Measurements from ENCODE around the gene ATAD1.

ATAD1 gene

DNA sequence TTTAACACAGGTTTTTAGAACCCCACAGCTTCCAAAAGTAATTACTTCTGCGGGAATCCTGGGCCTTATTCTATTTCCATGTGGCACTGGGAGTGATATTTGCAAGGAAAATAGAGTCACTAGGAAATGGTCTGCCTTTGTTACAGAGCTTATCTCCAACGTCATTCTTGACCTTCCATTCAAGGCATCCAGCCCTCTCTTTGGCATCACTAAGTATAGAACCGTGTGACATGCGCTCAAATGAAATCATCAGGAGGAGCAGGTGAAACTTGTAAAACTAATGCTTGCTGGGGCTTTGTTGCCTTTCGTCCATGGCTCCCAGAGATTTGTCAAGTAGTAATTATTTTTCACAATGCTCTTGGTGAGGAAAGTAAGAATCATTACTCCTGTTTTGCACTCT is 84.9 kb downstream of the ATAD1 start:
- H3K23ac ChIP-seq (ENCODE audit: low read length): no peak overlapping the region
- H3K18ac ChIP-seq (ENCODE audit: low read length): no peak overlapping the region
- no CpG with 5 or more reads among the region's 5 CpGs for WGBS (ENCODE audit: extremely low coverage, insufficient coverage, insufficient read length)

GRCh38 chr10:87729940-87730339 is 88.1 kb downstream of the ATAD1 start:
- Histone ChIP-seq H3K79me1 (ENCODE audit: low read length) (no peaks in the 10 kb centered on the region), H2BK120ac (ENCODE audit: insufficient read depth, low read length, poor library complexity) (no peak overlapping the region), H3K9ac (ENCODE audit: low read length) (no peak overlapping the region), H2AFZ (ENCODE audit: insufficient read depth, low read length, poor library complexity) (no peak overlapping the region), H4K91ac (ENCODE audit: low read depth, low read length) (no peak overlapping the region), H2AK5ac (ENCODE audit: low read length) (no peak overlapping the region), H3K23ac (ENCODE audit: low read length) (no peak overlapping the region), H2BK5ac (ENCODE audit: low read depth, low read length, poor library complexity) (no peak overlapping the region), H3K36me3 (ENCODE audit: control insufficient read depth in 1 of 2, insufficient read depth in 2 of 2, low read length in 2 of 2) (peaks cover 0 to 1% of the 10 kb centered on the region in 2 experiments), H3K27ac (ENCODE audit: low read depth, low read length) (no peak overlapping the region), H3K4me1 (ENCODE audit: control insufficient read depth in 1 of 2, insufficient read depth in 2 of 2, low read length in 2 of 2) (peaks cover 0 to under 1% of the 10 kb centered on the region in 2 experiments), H3K14ac (ENCODE audit: low read length) (no peak overlapping the region), H3K18ac (ENCODE audit: low read length) (no peak overlapping the region), H3K4me3 (ENCODE audit: low read depth, low read length) (no peak overlapping the region), H2BK12ac (ENCODE audit: low read length) (no peak overlapping the region), H4K12ac (ENCODE audit: low read depth, low read length) (no peak overlapping the region), H3K9me3 (ENCODE audit: insufficient read depth, low read depth, low read length) (no peaks in the 10 kb centered on the region), H3K27me3 (ENCODE audit: insufficient read depth, low read length) (no peaks in the 10 kb centered on the region), H3K4me2 (ENCODE audit: low read length) (no peak overlapping the region), H3K79me2 (ENCODE audit: control insufficient read depth, insufficient read depth, low read length, poor library complexity) (no peaks in the 10 kb centered on the region), H3K4ac (ENCODE audit: low read depth, low read length) (no peak overlapping the region), H4K8ac (ENCODE audit: low read depth, low read length) (no peak overlapping the region)
- no peak for DNase-seq
- WGBS (ENCODE audit: extremely low coverage, insufficient coverage, insufficient read length): no CpG with 5 or more reads among the region's 6 CpGs

More for the DNA sequence above, 84.9 kb downstream of the ATAD1 start:
- Histone ChIP-seq H3K36me3 (ENCODE audit: control insufficient read depth in 1 of 2, insufficient read depth in 2 of 2, low read length in 2 of 2) (no peaks in the 10 kb centered on the region), H2AFZ (ENCODE audit: insufficient read depth, low read length, poor library complexity) (no peak overlapping the region), H3K9me3 (ENCODE audit: insufficient read depth, low read depth, low read length) (no peaks in the 10 kb centered on the region), H4K12ac (ENCODE audit: low read depth, low read length) (no peak overlapping the region), H3K4me1 (ENCODE audit: control insufficient read depth in 1 of 2, insufficient read depth in 2 of 2, low read length in 2 of 2) (peaks cover 0 to 3% of the 10 kb centered on the region in 2 experiments), H3K27ac (ENCODE audit: low read depth, low read length) (no peak overlapping the region), H3K27me3 (ENCODE audit: insufficient read depth, low read length) (no peaks in the 10 kb centered on the region), H3K79me2 (ENCODE audit: control insufficient read depth, insufficient read depth, low read length, poor library complexity) (no peaks in the 10 kb centered on the region), H3K4me2 (ENCODE audit: low read length) (no peak overlapping the region), H4K8ac (ENCODE audit: low read depth, low read length) (no peak overlapping the region), H3K4ac (ENCODE audit: low read depth, low read length) (no peak overlapping the region), H2BK5ac (ENCODE audit: low read depth, low read length, poor library complexity) (no peak overlapping the region), H2BK120ac (ENCODE audit: insufficient read depth, low read length, poor library complexity) (no peak overlapping the region), H3K14ac (ENCODE audit: low read length) (no peak overlapping the region), H3K4me3 (ENCODE audit: low read depth, low read length) (no peak overlapping the region), H2BK12ac (ENCODE audit: low read length) (no peak overlapping the region), H4K91ac (ENCODE audit: low read depth, low read length) (no peak overlapping the region), H2AK5ac (ENCODE audit: low read length) (no peak overlapping the region), H3K79me1 (ENCODE audit: low read length) (no peaks in the 10 kb centered on the region), H3K9ac (ENCODE audit: low read length) (no peak overlapping the region)
- no peak for DNase-seq

DNA sequence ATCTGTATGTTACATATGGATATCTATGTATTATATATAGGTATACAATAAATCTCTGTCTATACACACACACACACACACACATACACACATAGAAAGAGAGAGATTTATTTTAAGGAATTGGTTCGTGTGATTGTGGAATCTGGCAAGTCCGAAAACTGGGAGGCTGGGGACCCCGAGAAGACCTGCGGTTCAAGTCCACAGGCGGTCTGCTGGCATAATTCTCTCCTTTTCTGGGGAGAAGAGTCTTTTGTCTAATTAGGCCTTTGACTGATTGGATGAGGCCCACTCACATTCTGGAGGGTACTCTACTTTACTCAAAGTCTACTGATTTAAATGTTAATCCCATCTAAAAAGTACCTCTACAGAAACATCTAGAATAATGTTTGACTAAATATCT is 93.2 kb downstream of the ATAD1 start:
- Histone ChIP-seq H4K91ac (ENCODE audit: low read depth, low read length) (no peak overlapping the region), H3K18ac (ENCODE audit: low read length) (no peak overlapping the region), H3K23ac (ENCODE audit: low read length) (no peak overlapping the region), H3K9me3 (ENCODE audit: insufficient read depth, low read depth, low read length) (no peaks in the 10 kb centered on the region), H3K27ac (ENCODE audit: low read depth, low read length) (no peak overlapping the region), H3K27me3 (ENCODE audit: insufficient read depth, low read length) (no peaks in the 10 kb centered on the region), H3K4me1 (ENCODE audit: control insufficient read depth in 1 of 2, insufficient read depth in 2 of 2, low read length in 2 of 2) (no peaks in the 10 kb centered on the region), H3K4me2 (ENCODE audit: low read length) (no peak overlapping the region), H2BK12ac (ENCODE audit: low read length) (no peak overlapping the region), H3K36me3 (ENCODE audit: control insufficient read depth in 1 of 2, insufficient read depth in 2 of 2, low read length in 2 of 2) (peaks cover 0 to 1% of the 10 kb centered on the region in 2 experiments), H2BK5ac (ENCODE audit: low read depth, low read length, poor library complexity) (no peak overlapping the region), H3K79me2 (ENCODE audit: control insufficient read depth, insufficient read depth, low read length, poor library complexity) (no peaks in the 10 kb centered on the region), H3K14ac (ENCODE audit: low read length) (no peak overlapping the region), H2AK5ac (ENCODE audit: low read length) (no peak overlapping the region), H4K12ac (ENCODE audit: low read depth, low read length) (no peak overlapping the region), H2BK120ac (ENCODE audit: insufficient read depth, low read length, poor library complexity) (no peak overlapping the region), H3K9ac (ENCODE audit: low read length) (no peak overlapping the region), H3K4me3 (ENCODE audit: low read depth, low read length) (no peak overlapping the region), H4K8ac (ENCODE audit: low read depth, low read length) (no peak overlapping the region), H2AFZ (ENCODE audit: insufficient read depth, low read length, poor library complexity) (no peak overlapping the region), H3K4ac (ENCODE audit: low read depth, low read length) (no peak overlapping the region), H3K79me1 (ENCODE audit: low read length) (no peaks in the 10 kb centered on the region)
- WGBS (ENCODE audit: extremely low coverage, insufficient coverage, insufficient read length): no CpG with 5 or more reads among the region's 5 CpGs
- DNase-seq: no peak

GRCh38 chr10:87723500-87723899 is 94.5 kb downstream of the ATAD1 start:
- no peak overlapping the region for H4K12ac ChIP-seq (ENCODE audit: low read depth, low read length)
- no peak for DNase-seq
- WGBS (ENCODE audit: extremely low coverage, insufficient coverage, insufficient read length): no CpG with 5 or more reads among the region's 6 CpGs
- no peaks in the 10 kb centered on the region for H3K4me1 ChIP-seq (ENCODE audit: control insufficient read depth in 1 of 2, insufficient read depth in 2 of 2, low read length in 2 of 2)
- no peak overlapping the region for H2BK5ac ChIP-seq (ENCODE audit: low read depth, low read length, poor library complexity)
- H2AK5ac ChIP-seq (ENCODE audit: low read length): no peak overlapping the region
- H3K14ac ChIP-seq (ENCODE audit: low read length): no peak overlapping the region
- no peaks in the 10 kb centered on the region for H3K79me1 ChIP-seq (ENCODE audit: low read length)
- H3K36me3 ChIP-seq (ENCODE audit: control insufficient read depth in 1 of 2, insufficient read depth in 2 of 2, low read length in 2 of 2): peaks cover 0 to 1% of the 10 kb centered on the region in 2 experiments
- no peak overlapping the region for H4K91ac ChIP-seq (ENCODE audit: low read depth, low read length)
- no peak overlapping the region for H2BK120ac ChIP-seq (ENCODE audit: insufficient read depth, low read length, poor library complexity)
- no peak overlapping the region for H3K4ac ChIP-seq (ENCODE audit: low read depth, low read length)
- no peaks in the 10 kb centered on the region for H3K79me2 ChIP-seq (ENCODE audit: control insufficient read depth, insufficient read depth, low read length, poor library complexity)
- H2BK12ac ChIP-seq (ENCODE audit: low read length): no peak overlapping the region
- no peak overlapping the region for H3K27ac ChIP-seq (ENCODE audit: low read depth, low read length)
- H3K23ac ChIP-seq (ENCODE audit: low read length): no peak overlapping the region
- H3K9ac ChIP-seq (ENCODE audit: low read length): no peak overlapping the region
- no peak overlapping the region for H3K18ac ChIP-seq (ENCODE audit: low read length)
- H3K4me2 ChIP-seq (ENCODE audit: low read length): no peak overlapping the region
- H3K27me3 ChIP-seq (ENCODE audit: insufficient read depth, low read length): no peaks in the 10 kb centered on the region
- no peak overlapping the region for H3K4me3 ChIP-seq (ENCODE audit: low read depth, low read length)
- no peak overlapping the region for H2AFZ ChIP-seq (ENCODE audit: insufficient read depth, low read length, poor library complexity)
- no peak overlapping the region for H4K8ac ChIP-seq (ENCODE audit: low read depth, low read length)
- no peaks in the 10 kb centered on the region for H3K9me3 ChIP-seq (ENCODE audit: insufficient read depth, low read depth, low read length)
